ENCODE results near the gene FRK. TPM values are rescaled to one million over a fixed set of nuclear protein-coding genes. Genes with fewer than 3 reads are reported as not detected.

The FRK gene
- total RNA-seq, result under 0.01 and 0.09 TPM in 2 replicates

DNA sequence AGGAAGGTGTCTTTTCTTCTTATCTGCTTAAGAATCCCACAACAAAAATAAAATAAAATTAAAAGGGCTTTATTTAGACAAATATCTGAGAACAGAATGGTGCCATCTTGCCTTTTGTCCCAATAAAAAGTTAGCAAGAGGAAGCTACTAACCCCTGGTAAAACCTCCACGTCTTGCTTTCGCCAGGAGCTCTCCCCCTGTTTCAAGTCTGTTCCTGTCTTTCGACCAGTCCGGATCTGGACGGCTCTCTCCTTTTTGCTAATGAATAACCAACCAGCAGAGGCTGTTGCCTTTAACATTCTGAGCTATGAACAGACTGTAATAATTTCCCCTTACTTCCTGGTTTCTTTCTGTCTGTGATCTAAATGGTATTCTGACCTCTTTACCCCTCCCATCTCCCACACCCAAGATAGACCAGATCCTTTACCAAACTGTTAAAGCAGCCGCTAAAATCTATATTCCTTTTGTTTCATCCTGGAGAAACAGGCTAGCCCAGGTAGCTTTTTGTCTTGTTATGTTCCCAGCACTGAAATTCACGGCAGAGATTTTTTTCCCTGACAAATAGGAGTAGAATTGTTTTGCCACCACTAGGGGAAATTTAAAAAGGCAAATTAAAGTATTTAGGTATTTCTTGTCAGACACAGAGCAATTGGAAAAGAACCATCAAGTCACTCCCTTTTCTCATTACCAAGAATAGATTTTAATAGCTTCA is at the start of gene FRK:
TSS of gene FRK (minus strand) at position 320 of the 712 bp plus-strand sequence. CDS start 580 bp downstream, outside the sequence.

DNA sequence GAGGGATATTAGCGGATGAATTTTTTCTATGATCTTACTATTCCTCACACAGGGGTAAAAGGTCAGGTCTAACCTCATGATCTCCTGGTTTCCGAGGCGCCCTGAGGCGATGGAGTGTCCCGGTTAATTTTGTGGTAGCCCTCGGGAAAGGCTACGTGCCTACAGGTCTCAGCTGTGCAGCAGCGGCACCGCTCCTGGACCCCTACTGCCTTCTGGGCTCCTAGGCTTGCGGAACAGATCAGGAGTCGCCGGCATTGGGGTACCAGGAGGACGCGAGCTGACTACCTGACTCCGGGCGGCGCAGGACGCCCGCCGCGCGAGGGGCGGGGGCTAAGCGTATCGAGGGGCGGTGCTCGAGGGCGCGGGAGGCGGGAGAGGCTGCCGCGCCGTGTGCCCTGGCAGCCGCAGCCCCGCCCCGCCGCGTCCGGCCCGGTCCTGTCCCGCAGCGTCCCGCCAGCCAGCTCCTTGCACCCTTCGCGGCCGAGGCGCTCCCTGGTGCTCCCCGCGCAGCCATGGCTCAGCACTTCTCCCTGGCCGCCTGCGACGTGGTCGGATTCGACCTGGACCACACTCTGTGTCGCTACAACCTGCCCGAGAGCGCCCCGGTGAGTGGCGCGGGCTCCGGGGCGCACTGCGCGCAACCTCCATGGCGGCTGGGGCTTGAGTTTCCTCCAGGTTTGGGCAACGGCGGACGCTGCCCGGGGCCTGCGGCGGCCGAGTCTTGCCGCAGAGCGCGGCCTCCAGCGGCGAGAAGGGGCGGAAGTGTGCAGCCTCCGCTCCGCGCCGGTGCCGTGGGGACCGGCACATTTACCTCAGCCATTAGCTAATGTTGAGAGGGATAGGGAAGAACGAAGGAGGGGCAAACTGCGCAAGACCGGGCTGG is 40.0 kb upstream of the FRK start, which contains the start of gene NT5DC1:
TSS of gene NT5DC1 (plus strand) at position 435 of the 883 bp plus-strand sequence. CDS start at position 513, 78 bp downstream.

Other genes starting within 250 kb of the FRK start
- 3.9 and 4.6 TPM in 2 replicates for gene NT5DC1, start 40.0 kb upstream of the FRK start, total RNA-seq
- not detected in 2 replicates for gene COL10A1, start 65.2 kb upstream of the FRK start, total RNA-seq
- 7.6 and 10.6 TPM in 2 replicates for gene TSPYL4, start 193.2 kb upstream of the FRK start, total RNA-seq
- gene TSPYL1, start 219.0 kb upstream of the FRK start, total RNA-seq, result 82.9 TPM in 2 replicates